ENCODE results near the gene CCDC154. TPM values are rescaled to one million over a fixed set of nuclear protein-coding genes. Genes with fewer than 3 reads are reported as not detected.
A peak's percentile ranks its signal among the peaks of the same experiment; 100 is the strongest.

Gene CCDC154
- total and polyA plus RNA-seq, 8 donors, result 0.31 to 4.5 (median 3.1) TPM; not detected in 5

DNA sequence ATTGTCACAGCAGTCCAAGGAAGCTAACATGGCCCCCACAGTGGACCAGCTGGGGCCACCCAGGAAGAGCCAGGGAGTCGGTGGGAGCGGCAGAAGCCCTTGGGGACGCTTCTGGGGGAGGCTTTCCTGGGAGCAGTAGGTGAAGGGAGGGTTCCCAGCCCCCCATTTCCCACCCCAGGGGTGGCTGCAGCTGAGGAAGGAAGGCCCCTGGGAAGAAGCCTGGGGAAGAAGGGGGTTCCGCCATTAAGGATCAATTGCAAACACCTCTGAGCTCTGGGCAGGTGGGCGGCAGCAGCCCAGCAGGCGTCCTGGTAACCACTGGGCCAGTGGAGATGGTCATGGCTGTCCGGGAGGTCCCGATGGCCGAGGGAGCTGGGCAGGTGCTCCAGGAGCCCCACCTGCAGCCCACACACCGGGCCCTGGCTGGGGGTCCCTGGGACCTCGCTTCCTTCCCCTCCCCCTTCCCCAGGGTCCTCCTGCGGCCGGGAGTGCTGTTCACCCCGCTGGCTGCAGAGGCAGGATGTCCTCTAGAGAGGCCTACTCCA is 14.1 kb downstream of the CCDC154 start:
- WGBS, 5 donors, result 46 to 55% (median 49%) methylated on average over 12 to 14 of the region's 14 CpGs
- Histone ChIP-seq H3K36me3 (no peaks in the 10 kb centered on the region), H3K9me3 (no peaks in the 10 kb centered on the region), H3K4me3 (no peak overlapping the region), H3K27ac (peak overlapping the region in 2 of 5 donors; percentile 29 to 35), H3K27me3 (peaks cover 0 to 30% (median 0%) of the 10 kb centered on the region in 3 donors), H3K4me1 (peaks cover 14 to 39% (median 35%) of the 10 kb centered on the region in 4 donors)
- DNase-seq, result no peak
- intact Hi-C loops (cut with DNase I; ENCODE audit: low total_unique reads), result no loop called here
- TF ChIP-seq POLR2A (IDR thresholded peaks at IDR 0.05) (no peak), EP300 (IDR thresholded peaks at IDR 0.05) (no peak), POLR2AphosphoS5 (IDR thresholded peaks at IDR 0.05) (no peak)
- TF ChIP-seq, protein P1, sequence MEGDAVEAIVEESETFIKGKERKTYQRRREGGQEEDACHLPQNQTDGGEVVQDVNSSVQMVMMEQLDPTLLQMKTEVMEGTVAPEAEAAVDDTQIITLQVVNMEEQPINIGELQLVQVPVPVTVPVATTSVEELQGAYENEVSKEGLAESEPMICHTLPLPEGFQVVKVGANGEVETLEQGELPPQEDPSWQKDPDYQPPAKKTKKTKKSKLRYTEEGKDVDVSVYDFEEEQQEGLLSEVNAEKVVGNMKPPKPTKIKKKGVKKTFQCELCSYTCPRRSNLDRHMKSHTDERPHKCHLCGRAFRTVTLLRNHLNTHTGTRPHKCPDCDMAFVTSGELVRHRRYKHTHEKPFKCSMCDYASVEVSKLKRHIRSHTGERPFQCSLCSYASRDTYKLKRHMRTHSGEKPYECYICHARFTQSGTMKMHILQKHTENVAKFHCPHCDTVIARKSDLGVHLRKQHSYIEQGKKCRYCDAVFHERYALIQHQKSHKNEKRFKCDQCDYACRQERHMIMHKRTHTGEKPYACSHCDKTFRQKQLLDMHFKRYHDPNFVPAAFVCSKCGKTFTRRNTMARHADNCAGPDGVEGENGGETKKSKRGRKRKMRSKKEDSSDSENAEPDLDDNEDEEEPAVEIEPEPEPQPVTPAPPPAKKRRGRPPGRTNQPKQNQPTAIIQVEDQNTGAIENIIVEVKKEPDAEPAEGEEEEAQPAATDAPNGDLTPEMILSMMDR (IDR thresholded peaks at IDR 0.05), result no peak

DNA sequence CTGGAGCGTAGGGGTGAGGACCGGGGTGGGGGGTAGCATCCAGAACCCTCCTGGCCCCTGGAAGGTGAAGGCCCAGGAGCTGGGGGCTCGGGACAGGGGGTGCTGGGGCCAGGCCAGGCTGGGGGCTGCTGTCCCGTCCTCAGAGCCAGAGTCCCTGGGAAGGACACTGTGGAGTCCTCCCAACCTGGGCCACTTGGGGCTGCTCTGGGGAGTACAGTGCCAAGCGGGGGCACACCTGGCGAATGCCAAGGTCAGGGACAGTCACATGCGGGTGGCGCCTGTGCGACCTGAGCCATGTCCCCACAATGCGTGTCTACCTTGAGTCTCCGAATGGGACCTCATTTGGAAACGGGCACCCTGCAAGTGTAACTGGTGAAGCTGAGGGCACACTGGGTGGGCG is 14.7 kb downstream of the CCDC154 start:
- intact Hi-C loops (cut with DNase I; ENCODE audit: low total_unique reads), result no loop called here
- no peak overlapping the region for H3K27ac ChIP-seq
- no peaks in the 10 kb centered on the region for H3K36me3 ChIP-seq
- TF ChIP-seq EP300 (IDR thresholded peaks at IDR 0.05), result no peak
- TF ChIP-seq POLR2A (IDR thresholded peaks at IDR 0.05), result no peak
- TF ChIP-seq POLR2AphosphoS5 (IDR thresholded peaks at IDR 0.05), result no peak
- TF ChIP-seq, protein P1 (IDR thresholded peaks at IDR 0.05), result no peak
- 81 to 94% (median 85%) methylated on average over 7 to 13 of the region's 13 CpGs for WGBS, 5 donors
- no peak overlapping the region for H3K4me3 ChIP-seq
- H3K4me1 ChIP-seq, result peaks cover 14 to 39% (median 35%) of the 10 kb centered on the region in 4 donors
- DNase-seq, result peak in 1 of 2 donors; percentile 21
- H3K27me3 ChIP-seq, result peaks cover 0 to 30% (median 0%) of the 10 kb centered on the region in 3 donors
- no peaks in the 10 kb centered on the region for H3K9me3 ChIP-seq

DNA sequence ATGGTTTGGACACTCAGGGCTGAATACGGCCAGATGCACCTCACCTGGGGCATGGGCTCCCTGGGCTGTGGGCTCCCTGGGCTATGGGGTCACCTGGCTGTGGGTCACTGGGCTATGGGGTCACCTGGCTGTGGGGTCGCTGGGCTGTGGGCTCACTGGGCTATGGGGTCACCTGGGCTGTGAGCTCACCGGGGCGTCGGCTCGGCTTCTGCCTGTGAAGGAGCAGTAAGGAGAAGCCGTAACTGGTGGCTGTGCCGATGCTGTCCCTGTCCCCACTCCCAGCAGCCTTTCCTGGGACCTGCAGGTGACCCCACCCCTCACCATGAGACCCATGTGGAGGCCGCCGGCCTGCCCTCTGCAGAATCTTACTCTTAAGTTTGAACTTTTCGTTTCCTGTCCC is 15.3 kb downstream of the CCDC154 start:
- no peak overlapping the region for H3K4me3 ChIP-seq
- 65 to 94% (median 73%) methylated on average over 4 to 11 of the region's 11 CpGs for WGBS, 5 donors

DNA sequence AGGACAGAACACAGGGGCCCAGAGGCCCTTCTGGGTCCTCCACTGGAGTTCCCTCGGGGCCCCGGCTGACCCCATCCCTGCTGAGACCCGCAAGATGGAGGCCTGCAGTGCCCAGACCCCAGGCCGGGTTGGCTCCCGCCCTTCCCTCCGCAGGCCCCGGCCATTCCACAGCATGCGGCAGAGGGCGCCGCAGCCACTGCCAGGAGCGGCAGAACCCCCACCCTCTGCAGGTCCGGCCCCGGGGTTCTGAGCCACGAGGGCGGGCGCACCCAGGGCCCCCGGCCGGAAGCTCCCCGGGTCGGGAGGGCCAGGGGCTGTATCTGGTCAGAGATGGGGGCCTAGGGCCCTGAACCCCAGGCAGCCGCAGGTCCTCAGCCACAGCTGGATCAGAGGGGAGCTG is 15.8 kb downstream of the CCDC154 start:
- TF ChIP-seq, protein P1 (IDR thresholded peaks at IDR 0.05), result peak in 1 of 7 experiments; percentile 9
- TF ChIP-seq POLR2A (IDR thresholded peaks at IDR 0.05), result no peak
- H3K27ac ChIP-seq, result no peak overlapping the region
- H3K36me3 ChIP-seq, result no peaks in the 10 kb centered on the region
- 20 to 73% (median 50%) methylated on average over 2 to 21 of the region's 21 CpGs for WGBS, 5 donors
- peaks cover 14 to 39% (median 35%) of the 10 kb centered on the region in 4 donors for H3K4me1 ChIP-seq
- no peaks in the 10 kb centered on the region for H3K9me3 ChIP-seq
- peak in 1 of 2 donors; percentile 74 for DNase-seq
- intact Hi-C loops (cut with DNase I; ENCODE audit: low total_unique reads), result no loop called here
- peaks cover 0 to 20% (median 0%) of the 10 kb centered on the region in 3 donors for H3K27me3 ChIP-seq
- H3K4me3 ChIP-seq, result no peak overlapping the region

More for the DNA sequence above, 15.3 kb downstream of the CCDC154 start:
- Histone ChIP-seq H3K27me3 (peaks cover 0 to 25% (median 0%) of the 10 kb centered on the region in 3 donors), H3K27ac (no peak overlapping the region), H3K36me3 (no peaks in the 10 kb centered on the region), H3K4me1 (peaks cover 14 to 39% (median 35%) of the 10 kb centered on the region in 4 donors), H3K9me3 (no peaks in the 10 kb centered on the region)
- intact Hi-C loops (cut with DNase I; ENCODE audit: low total_unique reads), result no loop called here
- TF ChIP-seq POLR2A (IDR thresholded peaks at IDR 0.05) (no peak), POLR2AphosphoS5 (IDR thresholded peaks at IDR 0.05) (no peak), EP300 (IDR thresholded peaks at IDR 0.05) (no peak)
- TF ChIP-seq, protein P1 (IDR thresholded peaks at IDR 0.05), result no peak
- peak in 1 of 2 donors; percentile 47 for DNase-seq
